OCI-LY3 (cell line): Measurements from ENCODE around the gene C1QL3.

Experiments
- H2AFZ ChIP-seq: fragments of 200-600, 300-600 bp; shearing (Covaris generic); 2 replicates; pipeline ENCODE4 v1.6.0; 2014; ENCODE audit warnings: antibody characterized with exemption, low read depth, low read length
- H3K27ac ChIP-seq: fragments of 200-600, 300-600 bp; sonication (generic); 2 replicates; pipeline ENCODE4 v1.5.1; 2014; ENCODE audit warnings: mild to moderate bottlenecking, low read length, moderate library complexity, mixed read lengths
- H3K27me3 ChIP-seq: fragments of 200-600, 300-600 bp; sonication (generic); 2 replicates; pipeline ENCODE4 v1.6.1; 2014; ENCODE audit warnings: low read depth, low read length, mixed read lengths
- H3K36me3 ChIP-seq: fragments of 200-600, 300-600 bp; sonication (generic); replicated peaks from 2 replicates; pipeline ENCODE3; 2014; ENCODE audit warnings: low read depth, low read length, mixed read lengths
- H3K4me1 ChIP-seq: fragments of 300-600, 200-600 bp; sonication (generic); 2 replicates; pipeline ENCODE4 v1.6.1; 2014; ENCODE audit warnings: low read length, mixed read lengths
- H3K4me2 ChIP-seq: fragments of 200-600, 300-600 bp; sonication (generic); 2 replicates; pipeline ENCODE4 v1.6.1; 2014; ENCODE audit warnings: low read length, mixed read lengths
- H3K4me3 ChIP-seq: fragments of 300-600, 200-600 bp; sonication (generic); 2 replicates; pipeline ENCODE4 v1.5.1; 2014; ENCODE audit warnings: antibody characterized with exemption, mild to moderate bottlenecking, low read length, moderate library complexity
- H3K79me2 ChIP-seq: fragments of 300-600, 200-600 bp; shearing (Covaris generic); 2 replicates; pipeline ENCODE4 v1.6.1; 2014; ENCODE audit warnings: mild to moderate bottlenecking, low read length, mixed read lengths
- H3K9ac ChIP-seq: fragments of 300-600, 200-600 bp; shearing (Covaris generic); 2 replicates; pipeline ENCODE4 v1.6.0; 2014; ENCODE audit warnings: mild to moderate bottlenecking, low read length, moderate library complexity
- H3K9me3 ChIP-seq: fragments of 200-600, 300-600 bp; shearing (Covaris generic); 2 replicates; pipeline ENCODE4 v1.6.1; 2014; ENCODE audit warnings: low read length, mixed read lengths; ENCODE audit not compliant: insufficient read depth
- H4K20me1 ChIP-seq: fragments of 200-600, 300-600 bp; sonication (generic); 2 replicates; pipeline ENCODE4 v1.6.1; 2016; ENCODE audit warnings: low read length, mixed read lengths; ENCODE audit not compliant: insufficient read depth
- EZH2phosphoT487 ChIP-seq: fragments of 200-600 bp; shearing (Covaris generic); IDR thresholded peaks from 2 replicates; pipeline ENCODE4 v1.6.1; 2018; ENCODE audit warnings: antibody characterized with exemption, mixed run types, low read depth
- TF ChIP-seq, protein P1 (sequence below): fragments of 200-600, 300-600 bp; sonication (generic); IDR thresholded peaks from 2 replicates; pipeline ENCODE4 v1.5.1; 2014; ENCODE audit warnings: antibody characterized with exemption, low read length, low read depth

C1QL3 gene

DNA sequence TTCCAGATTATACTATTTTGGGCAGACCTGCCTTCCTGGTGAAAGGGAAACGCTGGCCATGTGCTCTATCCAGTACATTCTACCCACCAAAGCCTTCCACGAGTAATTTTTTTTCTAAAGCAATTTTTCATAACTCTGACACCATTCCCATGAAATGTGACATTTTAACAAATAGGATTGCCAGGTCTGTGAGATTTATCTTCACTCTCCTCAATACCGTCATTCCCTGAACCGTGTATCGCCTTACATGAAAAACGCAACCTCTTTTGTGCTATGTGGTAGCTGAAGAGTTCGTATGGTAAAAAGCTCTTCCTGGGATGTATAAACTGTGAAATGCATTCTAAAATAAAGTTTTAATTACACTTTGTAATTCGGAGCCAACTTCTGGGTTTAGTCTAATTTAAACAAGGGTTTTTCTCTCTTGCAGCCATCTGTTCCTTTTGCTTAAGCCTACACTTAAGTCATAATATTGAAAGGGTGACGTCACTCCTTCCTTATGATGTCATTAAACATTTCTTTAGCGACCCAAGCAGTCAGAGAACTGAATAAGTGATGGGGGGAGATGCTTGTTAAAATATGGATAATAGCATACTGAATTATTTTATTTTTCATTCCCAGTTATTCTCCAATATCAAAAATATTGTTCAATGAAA, 27.7 kb downstream of the C1QL3 start:
- H3K27ac ChIP-seq = no peak overlapping the region
- H3K79me2 ChIP-seq = no peaks in the 10 kb centered on the region
- no peak overlapping the region for H3K4me3 ChIP-seq
- no peaks in the 10 kb centered on the region for H3K4me1 ChIP-seq
- H3K4me2 ChIP-seq = no peak overlapping the region
- H2AFZ ChIP-seq = no peak overlapping the region
- H3K36me3 ChIP-seq = no peaks in the 10 kb centered on the region
- no peaks in the 10 kb centered on the region for H3K9me3 ChIP-seq
- TF ChIP-seq, protein P1, sequence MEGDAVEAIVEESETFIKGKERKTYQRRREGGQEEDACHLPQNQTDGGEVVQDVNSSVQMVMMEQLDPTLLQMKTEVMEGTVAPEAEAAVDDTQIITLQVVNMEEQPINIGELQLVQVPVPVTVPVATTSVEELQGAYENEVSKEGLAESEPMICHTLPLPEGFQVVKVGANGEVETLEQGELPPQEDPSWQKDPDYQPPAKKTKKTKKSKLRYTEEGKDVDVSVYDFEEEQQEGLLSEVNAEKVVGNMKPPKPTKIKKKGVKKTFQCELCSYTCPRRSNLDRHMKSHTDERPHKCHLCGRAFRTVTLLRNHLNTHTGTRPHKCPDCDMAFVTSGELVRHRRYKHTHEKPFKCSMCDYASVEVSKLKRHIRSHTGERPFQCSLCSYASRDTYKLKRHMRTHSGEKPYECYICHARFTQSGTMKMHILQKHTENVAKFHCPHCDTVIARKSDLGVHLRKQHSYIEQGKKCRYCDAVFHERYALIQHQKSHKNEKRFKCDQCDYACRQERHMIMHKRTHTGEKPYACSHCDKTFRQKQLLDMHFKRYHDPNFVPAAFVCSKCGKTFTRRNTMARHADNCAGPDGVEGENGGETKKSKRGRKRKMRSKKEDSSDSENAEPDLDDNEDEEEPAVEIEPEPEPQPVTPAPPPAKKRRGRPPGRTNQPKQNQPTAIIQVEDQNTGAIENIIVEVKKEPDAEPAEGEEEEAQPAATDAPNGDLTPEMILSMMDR = no peak
- TF ChIP-seq EZH2phosphoT487 = no peak
- H4K20me1 ChIP-seq = no peaks in the 10 kb centered on the region
- H3K9ac ChIP-seq = no peak overlapping the region
- no peaks in the 10 kb centered on the region for H3K27me3 ChIP-seq

- no peaks in the 10 kb centered on the region for H3K9me3 ChIP-seq
- H2AFZ ChIP-seq = no peak overlapping the region
- no peak overlapping the region for H3K27ac ChIP-seq
- TF ChIP-seq, protein P1 = no peak
- TF ChIP-seq EZH2phosphoT487 = no peak
- H3K79me2 ChIP-seq = no peaks in the 10 kb centered on the region
- no peak overlapping the region for H3K9ac ChIP-seq
- H3K36me3 ChIP-seq = no peaks in the 10 kb centered on the region
- H3K4me2 ChIP-seq = no peak overlapping the region
- H4K20me1 ChIP-seq = no peaks in the 10 kb centered on the region
- H3K27me3 ChIP-seq = no peaks in the 10 kb centered on the region
- no peaks in the 10 kb centered on the region for H3K4me1 ChIP-seq
- no peak overlapping the region for H3K4me3 ChIP-seq
Observed at GRCh38 chr10:16491933-16492332, 29.7 kb downstream of the C1QL3 start.

GRCh38 chr10:16490511-16490910, 31.2 kb downstream of the C1QL3 start:
- H3K79me2 ChIP-seq = no peaks in the 10 kb centered on the region
- TF ChIP-seq EZH2phosphoT487 = no peak
- H3K27me3 ChIP-seq = no peaks in the 10 kb centered on the region
- no peak overlapping the region for H3K9ac ChIP-seq
- no peak overlapping the region for H3K4me2 ChIP-seq
- H3K27ac ChIP-seq = no peak overlapping the region
- H3K4me3 ChIP-seq = no peak overlapping the region
- no peak overlapping the region for H2AFZ ChIP-seq
- no peaks in the 10 kb centered on the region for H3K9me3 ChIP-seq
- H3K4me1 ChIP-seq = no peaks in the 10 kb centered on the region
- no peaks in the 10 kb centered on the region for H3K36me3 ChIP-seq
- H4K20me1 ChIP-seq = no peaks in the 10 kb centered on the region

- TF ChIP-seq, protein P1 = no peak
- no peak for TF ChIP-seq EZH2phosphoT487
- Histone ChIP-seq H3K27ac (no peak overlapping the region), H3K9me3 (no peaks in the 10 kb centered on the region), H3K36me3 (no peaks in the 10 kb centered on the region), H3K79me2 (no peaks in the 10 kb centered on the region), H3K27me3 (no peaks in the 10 kb centered on the region), H3K4me2 (no peak overlapping the region), H3K4me3 (no peak overlapping the region), H2AFZ (no peak overlapping the region), H4K20me1 (no peaks in the 10 kb centered on the region), H3K4me1 (no peaks in the 10 kb centered on the region), H3K9ac (no peak overlapping the region)
Observed at GRCh38 chr10:16483241-16483917, 38.3 kb downstream of the C1QL3 start.
